H9 (cell line): Measurements from ENCODE around the gene KIF16B. TPM values are rescaled to one million over a fixed set of nuclear protein-coding genes. Genes with fewer than 3 reads are reported as not detected.

Experiments used
- DNase-seq: peaks from one replicate; pipeline ENCODE4 v3.0.0-alpha.2; 2017
- H2AFZ ChIP-seq: one replicate; pipeline ENCODE4 v1.6.1; 2013; ENCODE audit warnings: mild to moderate bottlenecking, low read length, control low read depth, moderate library complexity
- H2AK5ac ChIP-seq: 2 replicates; pipeline ENCODE4 v1.6.1; 2013; ENCODE audit warnings: low read length, control low read depth, mixed read lengths; ENCODE audit not compliant: insufficient read length
- H2BK120ac ChIP-seq: one replicate; pipeline ENCODE4 v1.6.1; 2013; ENCODE audit warnings: low read depth, mild to moderate bottlenecking, low read length, control low read depth, inconsistent platforms; ENCODE audit not compliant: poor library complexity, severe bottlenecking
- H2BK12ac ChIP-seq: 2 replicates; pipeline ENCODE4 v1.6.1; 2013; ENCODE audit warnings: low read length, control low read depth, mixed read lengths, low read depth; ENCODE audit not compliant: insufficient read length
- H2BK15ac ChIP-seq: 2 replicates; pipeline ENCODE4 v1.6.1; 2013; ENCODE audit warnings: low read depth, low read length, control low read depth
- H2BK20ac ChIP-seq: one replicate; pipeline ENCODE4 v1.6.1; 2013; ENCODE audit warnings: low read depth, mild to moderate bottlenecking, low read length, control low read depth, inconsistent platforms; ENCODE audit not compliant: poor library complexity, severe bottlenecking
- H2BK5ac ChIP-seq: 2 replicates; pipeline ENCODE4 v1.6.1; 2013; ENCODE audit warnings: low read length, control low read depth, mixed read lengths; ENCODE audit not compliant: insufficient read length
- H3K14ac ChIP-seq: 2 replicates; pipeline ENCODE4 v1.6.1; 2013; ENCODE audit warnings: low read length, control low read depth; ENCODE audit not compliant: insufficient read depth
- H3K18ac ChIP-seq: 2 replicates; pipeline ENCODE4 v1.6.1; 2013; ENCODE audit warnings: low read depth, mild to moderate bottlenecking, mixed read lengths, low read length, control low read depth; ENCODE audit not compliant: insufficient read length
- H3K23ac ChIP-seq: 2 replicates; pipeline ENCODE4 v1.6.1; 2013; ENCODE audit warnings: low read length, control low read depth, mixed read lengths, low read depth; ENCODE audit not compliant: insufficient read length
- H3K23me2 ChIP-seq: 2 replicates; pipeline ENCODE4 v1.6.1; 2013; ENCODE audit warnings: low read depth, mild to moderate bottlenecking, mixed read lengths, low read length, control low read depth; ENCODE audit not compliant: insufficient read length, poor library complexity, severe bottlenecking
- H3K27ac ChIP-seq: 2 replicates; pipeline ENCODE4 v1.5.1; 2013; ENCODE audit warnings: low read length, control low read depth, mixed read lengths, low read depth; ENCODE audit not compliant: insufficient read length
- H3K27me3 ChIP-seq: 2 replicates; pipeline ENCODE4 v1.6.1; 2013; ENCODE audit warnings: low read length, control low read depth, inconsistent platforms; ENCODE audit not compliant: insufficient read depth
- H3K4ac ChIP-seq: 2 replicates; pipeline ENCODE4 v1.6.1; 2013; ENCODE audit warnings: low read depth, mild to moderate bottlenecking, control low read depth, inconsistent platforms, low read length, moderate library complexity
- H3K4me1 ChIP-seq: 2 replicates; pipeline ENCODE4 v1.6.1; 2013; ENCODE audit warnings: low read length, control low read depth, inconsistent platforms; ENCODE audit not compliant: insufficient read depth
- H3K4me2 ChIP-seq: 2 replicates; pipeline ENCODE4 v1.6.1; 2013; ENCODE audit warnings: low read length, control low read depth, mixed read lengths; ENCODE audit not compliant: insufficient read length, insufficient read depth
- H3K56ac ChIP-seq: 2 replicates; pipeline ENCODE4 v1.6.1; 2013; ENCODE audit warnings: low read depth, mild to moderate bottlenecking, mixed read lengths, low read length, control low read depth; ENCODE audit not compliant: insufficient read length
- H3K79me1 ChIP-seq: 2 replicates; pipeline ENCODE4 v1.6.1; 2013; ENCODE audit warnings: low read depth, mild to moderate bottlenecking, moderate library complexity, low read length, control low read depth, inconsistent platforms; ENCODE audit not compliant: insufficient read depth, poor library complexity, severe bottlenecking
- H3K79me2 ChIP-seq: 2 replicates; pipeline ENCODE4 v1.6.1; 2013; ENCODE audit warnings: low read length, control low read depth, inconsistent platforms; ENCODE audit not compliant: insufficient read depth
- H3K9ac ChIP-seq: 2 replicates; pipeline ENCODE4 v1.6.1; 2013; ENCODE audit warnings: low read length, control low read depth, mixed read lengths; ENCODE audit not compliant: insufficient read length; ENCODE audit errors: extremely low read depth
- H3K9me3 ChIP-seq: one replicate; pipeline ENCODE4 v1.6.1; 2013; ENCODE audit warnings: low read depth, low read length, inconsistent platforms; ENCODE audit not compliant: control insufficient read depth
- H3T11ph ChIP-seq: one replicate; pipeline ENCODE4 v1.6.1; 2013; ENCODE audit warnings: mild to moderate bottlenecking, low read length, control low read depth, inconsistent platforms
- H4K20me1 ChIP-seq: one replicate; pipeline ENCODE4 v1.6.1; 2013; ENCODE audit not compliant: control insufficient read depth, insufficient read length, insufficient read depth
- H4K5ac ChIP-seq: 2 replicates; pipeline ENCODE4 v1.6.1; 2013; ENCODE audit warnings: low read depth, mild to moderate bottlenecking, mixed read lengths, low read length, control low read depth; ENCODE audit not compliant: insufficient read length
- H4K8ac ChIP-seq: replicated peaks from 2 replicates; pipeline ENCODE4 v1.6.1; 2013; ENCODE audit warnings: low read length, control low read depth, mixed read lengths, low read depth; ENCODE audit not compliant: insufficient read length
- H4K91ac ChIP-seq: 2 replicates; pipeline ENCODE4 v1.6.1; 2013; ENCODE audit warnings: low read depth, mild to moderate bottlenecking, moderate library complexity, mixed read lengths, low read length, control low read depth; ENCODE audit not compliant: insufficient read length
- H3K27ac Mint-ChIP-seq, 3 experiments: 2 replicates in 2 of 3; 3 replicates in 1 of 3; pipeline ENCODE4 v1.8.0; 2020 to 2021; ENCODE audit warnings: mixed read lengths in 3 of 3, mild to moderate bottlenecking in 1 of 3, moderate library complexity in 1 of 3
- H3K27me3 Mint-ChIP-seq: 2 replicates; pipeline ENCODE4 v1.8.0; 2021; ENCODE audit warnings: low read depth, mild to moderate bottlenecking, moderate library complexity, mixed read lengths
- H3K36me3 Mint-ChIP-seq, 3 experiments: 2 replicates in 2 of 3; 3 replicates in 1 of 3; pipeline ENCODE4 v1.8.0; 2020 to 2021; ENCODE audit warnings: low read depth in 3 of 3, mixed read lengths in 3 of 3; ENCODE audit not compliant: insufficient read depth in 1 of 3
- H3K4me1 Mint-ChIP-seq, 2 experiments: 2 replicates each; pipeline ENCODE4 v1.8.0; 2020; ENCODE audit warnings: mixed read lengths in 2 of 2
- H3K4me3 Mint-ChIP-seq, 2 experiments: 2 replicates in 1 of 2; 3 replicates in 1 of 2; pipeline ENCODE4 v1.8.0; 2020 to 2021; ENCODE audit warnings: mild to moderate bottlenecking in 2 of 2, mixed read lengths in 2 of 2, moderate library complexity in 1 of 2
- H3K9me3 Mint-ChIP-seq, 2 experiments: 2 replicates in 1 of 2; 3 replicates in 1 of 2; pipeline ENCODE4 v1.8.0; 2020; ENCODE audit warnings: mild to moderate bottlenecking in 2 of 2, mixed read lengths in 2 of 2, moderate library complexity in 1 of 2
- WGBS: extraction: QIAGEN DNeasy Blood & Tissue Kit; methylation state at CpG from one replicate; pipeline ENCODE4 v1.1.7; 2013; ENCODE audit warnings: missing lambda C conversion rate, low lambda C conversion rate, mixed read lengths; ENCODE audit not compliant: insufficient read length; ENCODE audit errors: extremely low coverage; 5-methylcytosine and 5-hydroxymethylcytosine counted together
- total RNA-seq: library from RNA; stranded (reverse); gene quantifications from 2 replicates; pipeline ENCODE4 v1.2.1, GENCODE V29; 2021
- TF ChIP-seq, protein P1 (sequence below): fragments of 200-600 bp; sonication (generic); conservative IDR thresholded peaks from 3 replicates; pipeline ENCODE4 v1.8.0; 2021; ENCODE audit warnings: antibody characterized with exemption, mild to moderate bottlenecking

Gene KIF16B
- total RNA-seq, 1 experiment from 2014 or later, result 7.4 TPM

DNA sequence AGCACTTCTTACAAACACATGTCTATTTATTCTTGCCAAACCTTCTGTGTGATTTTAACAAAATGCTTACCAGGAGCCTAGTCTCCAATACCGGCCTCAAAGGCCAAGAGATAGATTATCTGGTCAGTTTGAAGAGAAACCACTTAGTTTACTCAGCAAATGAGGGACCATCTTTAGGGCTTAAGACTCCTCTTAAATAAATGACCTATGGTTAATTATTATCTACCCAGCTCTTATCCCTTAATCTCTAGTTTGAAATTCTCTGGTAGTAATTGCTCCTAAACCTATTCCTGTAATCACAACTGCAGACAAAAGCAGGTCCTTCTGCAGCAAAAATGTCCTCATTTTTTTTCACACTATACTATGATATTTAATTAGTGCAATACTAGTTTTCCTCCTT lies 301.8 kb downstream of the KIF16B start:
- Mint-ChIP-seq H3K27me3 (no peaks in the 10 kb centered on the region; the same call in 1 of the 2 replicates), H3K36me3 (peaks cover 0 to 14% (median 7%) of the 10 kb centered on the region in 3 experiments; a peak in 3 of 7 replicates), H3K4me1 (peaks cover 12 to 14% of the 10 kb centered on the region in 2 experiments), H3K27ac (no peak overlapping the region), H3K9me3 (peaks cover 0 to 3% of the 10 kb centered on the region in 2 experiments; a peak in 3 of 5 replicates), H3K4me3 (no peak overlapping the region)
- no peak overlapping the region for H2AFZ ChIP-seq
- no peak for DNase-seq
- no peak overlapping the region for H2AK5ac ChIP-seq
- H4K91ac ChIP-seq, result no peak overlapping the region
- H4K8ac ChIP-seq, result no peak overlapping the region
- no peak overlapping the region for H2BK12ac ChIP-seq
- H3K79me2 ChIP-seq, result no peaks in the 10 kb centered on the region
- H4K20me1 ChIP-seq, result no peaks in the 10 kb centered on the region
- H2BK120ac ChIP-seq, result no peak overlapping the region
- no peak overlapping the region for H2BK5ac ChIP-seq
- no peaks in the 10 kb centered on the region for H3K4me1 ChIP-seq
- no peak overlapping the region for H3K9ac ChIP-seq
- no peaks in the 10 kb centered on the region for H3K23me2 ChIP-seq
- no peak overlapping the region for H2BK20ac ChIP-seq
- no peak overlapping the region for H4K5ac ChIP-seq
- TF ChIP-seq, protein P1, sequence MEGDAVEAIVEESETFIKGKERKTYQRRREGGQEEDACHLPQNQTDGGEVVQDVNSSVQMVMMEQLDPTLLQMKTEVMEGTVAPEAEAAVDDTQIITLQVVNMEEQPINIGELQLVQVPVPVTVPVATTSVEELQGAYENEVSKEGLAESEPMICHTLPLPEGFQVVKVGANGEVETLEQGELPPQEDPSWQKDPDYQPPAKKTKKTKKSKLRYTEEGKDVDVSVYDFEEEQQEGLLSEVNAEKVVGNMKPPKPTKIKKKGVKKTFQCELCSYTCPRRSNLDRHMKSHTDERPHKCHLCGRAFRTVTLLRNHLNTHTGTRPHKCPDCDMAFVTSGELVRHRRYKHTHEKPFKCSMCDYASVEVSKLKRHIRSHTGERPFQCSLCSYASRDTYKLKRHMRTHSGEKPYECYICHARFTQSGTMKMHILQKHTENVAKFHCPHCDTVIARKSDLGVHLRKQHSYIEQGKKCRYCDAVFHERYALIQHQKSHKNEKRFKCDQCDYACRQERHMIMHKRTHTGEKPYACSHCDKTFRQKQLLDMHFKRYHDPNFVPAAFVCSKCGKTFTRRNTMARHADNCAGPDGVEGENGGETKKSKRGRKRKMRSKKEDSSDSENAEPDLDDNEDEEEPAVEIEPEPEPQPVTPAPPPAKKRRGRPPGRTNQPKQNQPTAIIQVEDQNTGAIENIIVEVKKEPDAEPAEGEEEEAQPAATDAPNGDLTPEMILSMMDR, result no peak
- no peak overlapping the region for H3K56ac ChIP-seq
- H3K14ac ChIP-seq, result no peak overlapping the region
- WGBS, result no CpG with 5 or more reads among the region's 1 CpG
- no peak overlapping the region for H3K4ac ChIP-seq
- H3K23ac ChIP-seq, result no peak overlapping the region
- no peak overlapping the region for H2BK15ac ChIP-seq
- no peak overlapping the region for H3K18ac ChIP-seq
- H3K27me3 ChIP-seq, result no peaks in the 10 kb centered on the region
- no peak overlapping the region for H3K4me2 ChIP-seq
- H3K79me1 ChIP-seq, result no peaks in the 10 kb centered on the region
- no peaks in the 10 kb centered on the region for H3K9me3 ChIP-seq
- H3T11ph ChIP-seq, result no peak overlapping the region
- H3K27ac ChIP-seq, result no peak overlapping the region
